ENCODE data around the gene ARHGAP32. TPM values are rescaled to one million over a fixed set of nuclear protein-coding genes. Genes with fewer than 3 reads are reported as not detected.
A peak's percentile ranks its signal among the peaks of the same experiment; 100 is the strongest.
"Not testable (repeated sequence)": the region's sequence is repeated elsewhere in the genome, so short reads cannot be mapped to it uniquely, and the experiment has no call there.

The ARHGAP32 gene
- polyA plus RNA-seq, 4 donors: 8.9 to 17.2 (median 16.7) TPM

GRCh38 chr11:129021295-129021694 lies 170.8 kb downstream of the ARHGAP32 start:
- peaks cover 0 to 10% (median 0%) of the 10 kb centered on the region in 3 donors for H3K4me1 ChIP-seq (ENCODE audit: control insufficient read depth in 3 of 3, insufficient read depth in 2 of 3, low read depth in 1 of 3, low read length in 2 of 3)
- H3K36me3 ChIP-seq (ENCODE audit: control insufficient read depth in 3 of 3, insufficient read depth in 2 of 3, low read depth in 1 of 3, low read length in 3 of 3): peaks cover 0 to 3% (median 0%) of the 10 kb centered on the region in 3 donors
- FAIRE-seq (peak; percentile 62), DNase-seq (no peak)
- WGBS, 3 donors: 17 to 44% (median 29%) methylated on average over 1 of the region's 1 CpG
- H3K27me3 ChIP-seq (ENCODE audit: control insufficient read depth in 3 of 3, insufficient read depth in 3 of 3, low read length in 3 of 3): no peaks in the 10 kb centered on the region
- no peak overlapping the region for H3K27ac ChIP-seq (ENCODE audit: low read depth in 1 of 3, low read length in 2 of 3)
- H3K4me3 ChIP-seq (ENCODE audit: low read depth in 1 of 3, low read length in 3 of 3): peak overlapping the region in 1 of 3 donors; percentile 51
- H3K9me3 ChIP-seq (ENCODE audit: control insufficient read depth in 2 of 2, insufficient read depth in 1 of 2, low read depth in 1 of 2, low read length in 1 of 2): no peaks in the 10 kb centered on the region

DNA sequence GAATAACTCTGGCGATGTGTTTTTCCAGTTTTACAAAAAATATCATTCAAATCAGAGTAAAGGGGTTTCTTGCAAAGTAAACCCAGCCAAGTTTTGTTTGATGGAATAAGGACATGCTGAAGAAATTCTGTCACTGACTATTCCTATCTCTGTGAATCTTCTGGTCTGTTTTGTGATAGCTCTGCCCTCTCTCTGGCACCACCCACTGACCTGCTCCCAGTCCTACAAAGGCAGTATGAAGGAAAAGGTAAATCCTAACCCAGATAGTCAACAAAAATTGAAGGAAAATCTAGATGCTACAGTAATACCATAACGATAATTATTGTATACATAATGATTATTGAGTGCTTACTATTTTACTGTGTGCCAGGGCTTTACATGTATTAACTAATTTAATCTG lies 173.1 kb downstream of the ARHGAP32 start:
- Histone ChIP-seq H3K9me3 (ENCODE audit: control insufficient read depth in 2 of 2, insufficient read depth in 1 of 2, low read depth in 1 of 2, low read length in 1 of 2) (no peaks in the 10 kb centered on the region), H3K27me3 (ENCODE audit: control insufficient read depth in 3 of 3, insufficient read depth in 3 of 3, low read length in 3 of 3) (no peaks in the 10 kb centered on the region), H3K4me3 (ENCODE audit: low read depth in 1 of 3, low read length in 3 of 3) (peak overlapping the region in 1 of 3 donors; percentile 30), H3K4me1 (ENCODE audit: control insufficient read depth in 3 of 3, insufficient read depth in 2 of 3, low read depth in 1 of 3, low read length in 2 of 3) (peaks cover 0 to 12% (median 0%) of the 10 kb centered on the region in 3 donors), H3K27ac (ENCODE audit: low read depth in 1 of 3, low read length in 2 of 3) (peak overlapping the region in 1 of 3 donors; percentile 64), H3K36me3 (ENCODE audit: control insufficient read depth in 3 of 3, insufficient read depth in 2 of 3, low read depth in 1 of 3, low read length in 3 of 3) (peaks cover 0 to 3% (median 0%) of the 10 kb centered on the region in 3 donors)
- FAIRE-seq (no peak), DNase-seq (no peak)
- WGBS, 3 donors: 8 to 57% (median 17%) methylated on average over 2 of the region's 2 CpGs

- Histone ChIP-seq H3K27me3 (ENCODE audit: control insufficient read depth in 3 of 3, insufficient read depth in 3 of 3, low read length in 3 of 3) (no peaks in the 10 kb centered on the region), H3K36me3 (ENCODE audit: control insufficient read depth in 3 of 3, insufficient read depth in 2 of 3, low read depth in 1 of 3, low read length in 3 of 3) (peaks cover 0 to 3% (median 0%) of the 10 kb centered on the region in 3 donors), H3K9me3 (ENCODE audit: control insufficient read depth in 2 of 2, insufficient read depth in 1 of 2, low read depth in 1 of 2, low read length in 1 of 2) (no peaks in the 10 kb centered on the region), H3K27ac (ENCODE audit: low read depth in 1 of 3, low read length in 2 of 3) (peak overlapping the region in 1 of 3 donors; percentile 62), H3K4me3 (ENCODE audit: low read depth in 1 of 3, low read length in 3 of 3) (no peak overlapping the region), H3K4me1 (ENCODE audit: control insufficient read depth in 3 of 3, insufficient read depth in 2 of 3, low read depth in 1 of 3, low read length in 2 of 3) (peaks cover 0 to 16% (median 0%) of the 10 kb centered on the region in 3 donors)
- 9 to 62% (median 29%) methylated on average over 2 of the region's 2 CpGs for WGBS, 3 donors
- peak; percentile 58 to 76 for DNase-seq
- FAIRE-seq: peak; percentile 5
Observed at GRCh38 chr11:129018126-129018525, 174.0 kb downstream of the ARHGAP32 start.

DNA sequence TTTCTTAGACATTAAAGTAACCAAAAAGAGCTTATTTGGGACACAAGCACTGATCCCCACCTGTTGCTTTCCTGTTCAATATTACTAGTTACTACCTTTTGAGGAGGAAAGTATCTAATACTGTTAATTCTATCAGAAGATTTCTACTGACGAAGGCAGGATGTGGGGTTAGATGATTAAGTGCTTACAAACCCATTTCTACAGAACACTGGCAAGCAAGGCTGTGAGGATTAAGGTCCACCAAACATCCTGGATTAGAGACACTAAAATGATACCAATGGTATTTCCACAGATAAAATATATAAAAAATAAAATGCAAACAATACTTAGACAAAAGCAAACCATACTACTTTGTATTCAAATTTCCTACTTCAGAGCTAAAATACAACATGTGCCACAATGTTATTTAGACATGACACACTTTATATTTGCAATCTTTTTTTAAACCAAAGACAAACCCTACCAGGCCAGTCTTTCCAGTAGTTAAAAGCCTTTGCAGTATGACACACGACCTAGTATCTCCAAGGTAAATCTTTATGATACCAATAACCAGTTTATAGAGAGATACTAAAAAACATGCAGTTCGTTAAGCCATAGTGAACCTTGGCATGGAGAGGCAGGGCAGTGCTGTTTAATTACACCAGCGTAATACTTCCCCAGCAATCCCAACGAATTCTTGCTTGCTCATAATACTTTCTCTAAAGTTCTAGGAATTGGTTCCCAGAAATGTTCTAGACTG lies 178.2 kb downstream of the ARHGAP32 start:
- WGBS, 3 donors: 11 to 54% (median 28%) methylated on average over 5 of the region's 5 CpGs
- DNase-seq (peak; percentile 92 to 96), FAIRE-seq (peak; percentile 96)
- H3K4me1 ChIP-seq (ENCODE audit: control insufficient read depth in 3 of 3, insufficient read depth in 2 of 3, low read depth in 1 of 3, low read length in 2 of 3): peaks cover 0 to 26% (median 0%) of the 10 kb centered on the region in 3 donors
- no peaks in the 10 kb centered on the region for H3K27me3 ChIP-seq (ENCODE audit: control insufficient read depth in 3 of 3, insufficient read depth in 3 of 3, low read length in 3 of 3)
- H3K4me3 ChIP-seq (ENCODE audit: low read depth in 1 of 3, low read length in 3 of 3): no peak overlapping the region
- H3K9me3 ChIP-seq (ENCODE audit: control insufficient read depth in 2 of 2, insufficient read depth in 1 of 2, low read depth in 1 of 2, low read length in 1 of 2): no peaks in the 10 kb centered on the region
- peak overlapping the region; percentile 32 to 73 (median 61) for H3K27ac ChIP-seq (ENCODE audit: low read depth in 1 of 3, low read length in 2 of 3)
- H3K36me3 ChIP-seq (ENCODE audit: control insufficient read depth in 3 of 3, insufficient read depth in 2 of 3, low read depth in 1 of 3, low read length in 3 of 3): peaks cover 0 to 3% (median 0%) of the 10 kb centered on the region in 3 donors

GRCh38 chr11:129012880-129013279 lies 179.2 kb downstream of the ARHGAP32 start:
- FAIRE-seq (no peak), DNase-seq (peak; percentile 23 to 73)
- peaks cover 0 to 3% (median 0%) of the 10 kb centered on the region in 3 donors for H3K36me3 ChIP-seq (ENCODE audit: control insufficient read depth in 3 of 3, insufficient read depth in 2 of 3, low read depth in 1 of 3, low read length in 3 of 3)
- H3K9me3 ChIP-seq (ENCODE audit: control insufficient read depth in 2 of 2, insufficient read depth in 1 of 2, low read depth in 1 of 2, low read length in 1 of 2): no peaks in the 10 kb centered on the region
- WGBS, 3 donors: 24 to 64% (median 37%) methylated on average over 4 of the region's 4 CpGs
- H3K4me3 ChIP-seq (ENCODE audit: low read depth in 1 of 3, low read length in 3 of 3): no peak overlapping the region
- no peaks in the 10 kb centered on the region for H3K27me3 ChIP-seq (ENCODE audit: control insufficient read depth in 3 of 3, insufficient read depth in 3 of 3, low read length in 3 of 3)
- peak overlapping the region; percentile 73 to 83 (median 74) for H3K27ac ChIP-seq (ENCODE audit: low read depth in 1 of 3, low read length in 2 of 3)
- H3K4me1 ChIP-seq (ENCODE audit: control insufficient read depth in 3 of 3, insufficient read depth in 2 of 3, low read depth in 1 of 3, low read length in 2 of 3): peaks cover 0 to 25% (median 0%) of the 10 kb centered on the region in 3 donors

- no peak overlapping the region for H3K27ac ChIP-seq (ENCODE audit: low read depth in 1 of 3, low read length in 2 of 3)
Observed at GRCh38 chr11:129006161-129006560, 186.0 kb downstream of the ARHGAP32 start.

GRCh38 chr11:128999165-128999564 lies 193.0 kb downstream of the ARHGAP32 start:
- not testable (repeated sequence) for H3K27me3 ChIP-seq (ENCODE audit: control insufficient read depth in 3 of 3, insufficient read depth in 3 of 3, low read length in 3 of 3); H3K36me3 ChIP-seq (ENCODE audit: control insufficient read depth in 3 of 3, insufficient read depth in 2 of 3, low read depth in 1 of 3, low read length in 3 of 3); H3K9me3 ChIP-seq (ENCODE audit: control insufficient read depth in 2 of 2, insufficient read depth in 1 of 2, low read depth in 1 of 2, low read length in 1 of 2); H3K4me3 ChIP-seq (ENCODE audit: low read depth in 1 of 3, low read length in 3 of 3); H3K27ac ChIP-seq (ENCODE audit: low read depth in 1 of 3, low read length in 2 of 3); DNase-seq; H3K4me1 ChIP-seq (ENCODE audit: control insufficient read depth in 3 of 3, insufficient read depth in 2 of 3, low read depth in 1 of 3, low read length in 2 of 3); FAIRE-seq
- 90 to 93% (median 92%) methylated on average over 8 of the region's 8 CpGs for WGBS, 3 donors

More at GRCh38 chr11:129006161-129006560, 186.0 kb downstream of the ARHGAP32 start:
- Histone ChIP-seq H3K36me3 (ENCODE audit: control insufficient read depth in 3 of 3, insufficient read depth in 2 of 3, low read depth in 1 of 3, low read length in 3 of 3) (peaks cover 0 to 10% (median 2%) of the 10 kb centered on the region in 3 donors), H3K4me3 (ENCODE audit: low read depth in 1 of 3, low read length in 3 of 3) (no peak overlapping the region), H3K9me3 (ENCODE audit: control insufficient read depth in 2 of 2, insufficient read depth in 1 of 2, low read depth in 1 of 2, low read length in 1 of 2) (peaks cover 0 to 6% of the 10 kb centered on the region in 2 donors), H3K4me1 (ENCODE audit: control insufficient read depth in 3 of 3, insufficient read depth in 2 of 3, low read depth in 1 of 3, low read length in 2 of 3) (peaks cover 0 to 3% (median 0%) of the 10 kb centered on the region in 3 donors), H3K27me3 (ENCODE audit: control insufficient read depth in 3 of 3, insufficient read depth in 3 of 3, low read length in 3 of 3) (no peaks in the 10 kb centered on the region)
- no peak for DNase-seq
- no peak for FAIRE-seq
- 91 to 92% (median 91%) methylated on average over 4 of the region's 4 CpGs for WGBS, 3 donors

GRCh38 chr11:128988242-128988970 lies 203.7 kb downstream of the ARHGAP32 start:
- no peaks in the 10 kb centered on the region for H3K27me3 ChIP-seq (ENCODE audit: control insufficient read depth in 3 of 3, insufficient read depth in 3 of 3, low read length in 3 of 3)
- no peak overlapping the region for H3K4me3 ChIP-seq (ENCODE audit: low read depth in 1 of 3, low read length in 3 of 3)
- H3K4me1 ChIP-seq (ENCODE audit: control insufficient read depth in 3 of 3, insufficient read depth in 2 of 3, low read depth in 1 of 3, low read length in 2 of 3): no peaks in the 10 kb centered on the region
- peaks cover 2 to 3% (median 2%) of the 10 kb centered on the region in 3 donors for H3K36me3 ChIP-seq (ENCODE audit: control insufficient read depth in 3 of 3, insufficient read depth in 2 of 3, low read depth in 1 of 3, low read length in 3 of 3)
- FAIRE-seq (no peak), DNase-seq (no peak)
- H3K9me3 ChIP-seq (ENCODE audit: control insufficient read depth in 2 of 2, insufficient read depth in 1 of 2, low read depth in 1 of 2, low read length in 1 of 2): no peaks in the 10 kb centered on the region
- H3K27ac ChIP-seq (ENCODE audit: low read depth in 1 of 3, low read length in 2 of 3): no peak overlapping the region

Data from small intestine (tissue), 7 donors.